GM12865 (cell line): ENCODE data around the gene FBXL4.

Experiments
- DNase-seq: peaks from one replicate; pipeline ENCODE4 v3.0.0; 2010; ENCODE audit warnings: low read depth
- H3K4me3 ChIP-seq: 2 replicates; pipeline ENCODE4 v1.5.1; 2011; ENCODE audit warnings: mild to moderate bottlenecking, low read depth, low read length, control low read depth
- TF ChIP-seq, protein P1 (sequence below): IDR thresholded peaks from 2 replicates; pipeline ENCODE4 v1.5.1; 2011; ENCODE audit warnings: low read length, control low read depth, low read depth, inconsistent platforms; ENCODE audit not compliant: insufficient read depth; ENCODE audit errors: missing control alignments

FBXL4 gene

DNA sequence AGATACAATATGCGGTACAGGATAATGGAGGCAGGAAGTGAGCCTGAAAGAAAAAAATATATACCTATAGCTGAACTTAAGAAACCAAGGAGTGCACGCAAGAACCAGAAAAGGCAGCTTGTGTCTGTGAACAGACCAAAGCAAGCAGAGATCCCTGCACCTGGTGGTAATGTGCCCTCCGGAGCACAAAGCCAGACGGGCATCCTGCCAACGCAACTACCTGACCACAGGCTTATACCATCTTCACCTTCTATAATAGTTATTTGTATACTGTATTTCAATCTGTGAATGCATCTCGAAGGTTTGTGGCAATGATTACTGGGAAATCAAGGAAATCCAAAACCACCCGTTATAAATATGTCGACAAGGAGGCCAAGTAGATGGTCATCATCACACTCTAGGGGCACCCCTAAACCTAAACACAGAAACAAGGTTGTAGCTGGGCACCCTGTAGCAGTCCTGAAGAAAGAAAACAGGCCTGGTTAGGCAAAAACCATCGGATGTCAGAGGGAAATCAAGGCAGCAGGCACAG lies 801 bp downstream of the FBXL4 start:
- peak overlapping the region; percentile 88 for H3K4me3 ChIP-seq
- TF ChIP-seq, protein P1, sequence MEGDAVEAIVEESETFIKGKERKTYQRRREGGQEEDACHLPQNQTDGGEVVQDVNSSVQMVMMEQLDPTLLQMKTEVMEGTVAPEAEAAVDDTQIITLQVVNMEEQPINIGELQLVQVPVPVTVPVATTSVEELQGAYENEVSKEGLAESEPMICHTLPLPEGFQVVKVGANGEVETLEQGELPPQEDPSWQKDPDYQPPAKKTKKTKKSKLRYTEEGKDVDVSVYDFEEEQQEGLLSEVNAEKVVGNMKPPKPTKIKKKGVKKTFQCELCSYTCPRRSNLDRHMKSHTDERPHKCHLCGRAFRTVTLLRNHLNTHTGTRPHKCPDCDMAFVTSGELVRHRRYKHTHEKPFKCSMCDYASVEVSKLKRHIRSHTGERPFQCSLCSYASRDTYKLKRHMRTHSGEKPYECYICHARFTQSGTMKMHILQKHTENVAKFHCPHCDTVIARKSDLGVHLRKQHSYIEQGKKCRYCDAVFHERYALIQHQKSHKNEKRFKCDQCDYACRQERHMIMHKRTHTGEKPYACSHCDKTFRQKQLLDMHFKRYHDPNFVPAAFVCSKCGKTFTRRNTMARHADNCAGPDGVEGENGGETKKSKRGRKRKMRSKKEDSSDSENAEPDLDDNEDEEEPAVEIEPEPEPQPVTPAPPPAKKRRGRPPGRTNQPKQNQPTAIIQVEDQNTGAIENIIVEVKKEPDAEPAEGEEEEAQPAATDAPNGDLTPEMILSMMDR: no peak
- peak; percentile 62 for DNase-seq

DNA sequence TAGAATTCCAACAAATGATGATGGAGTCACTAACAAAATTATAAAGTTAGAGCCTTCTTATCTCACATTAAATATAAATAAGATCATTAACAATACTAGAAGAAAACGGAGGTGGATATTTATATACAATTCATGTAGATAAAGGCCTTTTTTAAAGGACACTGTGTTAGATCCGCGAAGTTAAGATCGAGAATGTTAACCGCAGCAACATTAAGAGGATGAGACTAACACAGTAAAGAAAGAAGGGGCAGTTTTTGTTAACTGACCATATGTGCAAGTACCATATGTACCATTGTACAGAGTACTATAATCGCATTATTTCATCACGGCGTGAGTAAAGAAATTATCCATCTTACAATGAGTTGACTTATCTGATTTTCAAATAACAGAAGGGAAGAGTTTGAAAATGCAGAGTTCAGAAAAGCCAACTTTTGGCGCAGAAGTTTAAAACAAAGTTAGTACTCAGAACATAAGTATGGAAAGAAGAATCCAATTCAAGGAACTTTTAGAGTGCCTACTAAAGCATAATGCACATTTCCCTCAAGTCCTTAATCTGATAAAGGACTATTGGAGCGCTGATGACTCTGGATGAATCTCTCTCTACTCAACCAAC lies 1.4 kb downstream of the FBXL4 start:
- DNase-seq: peak; percentile 3
- H3K4me3 ChIP-seq: peak overlapping the region; percentile 88
- TF ChIP-seq, protein P1: no peak

DNA sequence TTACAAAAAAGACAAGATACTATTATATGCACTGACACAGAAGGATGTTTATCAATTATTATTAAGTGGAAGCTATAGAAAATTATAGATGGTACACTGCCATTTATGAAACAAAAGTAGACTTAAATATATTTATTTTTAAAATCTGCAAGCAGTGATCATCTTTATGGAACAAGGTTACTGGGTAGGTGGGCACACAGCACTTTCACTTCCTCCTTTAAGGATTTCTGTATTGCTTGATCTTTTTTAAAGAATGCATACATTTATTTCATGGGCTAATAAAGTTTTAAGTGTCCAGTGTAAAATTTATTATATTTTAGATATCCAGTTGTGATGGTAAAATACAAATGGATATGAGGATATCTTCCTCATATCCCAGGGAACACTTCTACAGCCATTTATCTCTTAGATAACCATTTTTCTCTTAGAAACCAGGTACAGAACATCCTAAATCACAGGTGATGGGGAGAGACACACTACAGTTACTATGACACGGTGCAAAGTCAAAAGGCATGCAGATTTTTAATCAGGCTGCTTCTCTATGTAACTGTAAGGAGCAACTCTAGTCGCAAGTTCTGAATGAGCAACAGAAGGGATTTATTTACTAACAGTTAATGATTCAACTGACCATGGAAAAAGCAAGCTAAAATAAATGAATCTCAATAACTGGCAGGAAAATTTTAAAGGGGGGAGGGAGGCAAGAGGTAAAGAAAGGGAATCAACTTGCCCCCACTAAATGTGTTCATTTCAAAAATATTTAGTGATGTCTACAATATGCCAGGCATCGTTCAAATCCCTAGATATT lies 2.2 kb downstream of the FBXL4 start:
- DNase-seq: no peak
- TF ChIP-seq, protein P1: no peak
- no peak overlapping the region for H3K4me3 ChIP-seq

DNA sequence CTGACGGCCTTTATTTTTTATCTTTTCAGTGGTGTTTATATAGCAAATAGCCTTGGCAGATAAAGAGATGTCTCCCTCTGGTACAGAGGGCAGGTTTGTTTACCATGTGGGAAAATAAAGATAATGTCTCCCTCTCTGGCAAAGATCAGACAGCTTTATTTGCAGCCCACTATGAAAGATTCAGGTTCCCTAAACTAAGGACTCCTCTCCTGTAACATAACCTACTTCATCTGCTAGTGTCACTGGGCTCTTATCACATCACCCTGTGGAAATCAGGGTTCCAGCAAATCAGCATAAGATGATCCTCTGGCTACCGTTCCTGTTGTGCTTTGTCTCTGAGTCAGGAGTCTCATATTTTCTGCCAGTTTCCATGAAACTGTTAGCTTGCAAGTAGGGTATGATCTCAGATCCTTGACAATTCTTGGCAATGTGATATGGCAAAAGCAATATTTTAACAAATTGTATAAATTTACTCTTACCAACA lies 3.1 kb downstream of the FBXL4 start:
- H3K4me3 ChIP-seq: no peak overlapping the region
- TF ChIP-seq, protein P1: no peak
- no peak for DNase-seq

DNA sequence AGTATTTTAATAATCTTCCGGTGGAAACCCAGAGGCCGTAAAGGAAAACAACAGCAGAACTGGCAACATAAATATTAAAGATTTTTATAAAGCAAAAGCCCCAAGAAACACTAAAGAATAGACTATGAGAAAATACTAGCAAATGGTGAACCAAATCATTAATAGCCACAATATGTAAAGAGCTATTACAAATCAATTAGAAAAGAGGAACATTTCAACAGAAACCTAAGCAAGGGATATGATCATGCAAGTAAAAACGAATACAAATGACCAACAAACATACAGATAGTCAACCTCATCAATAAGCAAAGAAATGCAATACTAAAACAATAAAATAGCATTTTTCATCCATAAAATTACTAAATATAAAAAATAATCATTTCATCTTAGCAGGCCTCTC lies 3.6 kb downstream of the FBXL4 start:
- DNase-seq: no peak
- TF ChIP-seq, protein P1: no peak
- H3K4me3 ChIP-seq: no peak overlapping the region

DNA sequence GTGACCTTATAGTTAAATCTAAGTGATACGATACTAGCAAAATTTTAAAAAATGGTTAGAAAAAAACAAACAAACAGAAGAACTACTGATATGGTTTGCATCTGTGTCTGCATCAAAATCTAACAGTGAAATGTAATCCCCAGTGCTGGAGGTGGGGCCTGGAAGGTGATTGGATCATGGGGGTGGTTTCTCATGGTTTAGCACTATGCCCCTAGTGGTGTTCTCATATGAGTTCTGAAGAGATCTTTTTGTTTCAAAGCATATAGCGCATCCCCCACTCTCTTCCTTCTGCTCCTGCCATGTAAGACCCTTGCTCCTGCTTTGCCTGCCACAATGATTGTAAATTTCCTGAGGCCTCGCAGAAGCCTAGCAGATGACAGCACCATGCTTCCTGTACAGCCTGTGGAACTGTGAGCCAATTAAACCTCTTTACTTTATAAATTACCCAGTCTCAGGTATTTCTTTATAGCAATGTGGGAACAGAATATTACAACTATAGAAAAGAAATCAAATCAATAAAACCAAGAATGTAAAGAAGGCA lies 5.4 kb downstream of the FBXL4 start:
- no peak for DNase-seq
- TF ChIP-seq, protein P1: peak; percentile 5
- no peak overlapping the region for H3K4me3 ChIP-seq
